GM13977 (cell line): ENCODE measurements around the gene FAM200A.
"Not testable (repeated sequence)": the region's sequence is repeated elsewhere in the genome, so short reads cannot be mapped to it uniquely, and the experiment has no call there.

Experiments used
- DNase-seq: peaks from one replicate; pipeline ENCODE4 v3.0.0; 2012; ENCODE audit warnings: low spot score
- in situ Hi-C: fragments of 300-500 bp; cut with MboI; formaldehyde crosslinking; loops from one replicate; pipeline ENCODE4 v1.12.0; 2022; ENCODE audit warnings: low sequenced_read_pairs, low pct_unique_long_range_greater_than_20kb, mixed read lengths, inconsistent platforms; ENCODE audit not compliant: unreplicated experiment
- TF ChIP-seq, protein P1 (sequence below): IDR thresholded peaks from 2 replicates; pipeline ENCODE4 v1.5.1; 2012; ENCODE audit warnings: mild to moderate bottlenecking, control low read depth; ENCODE audit not compliant: insufficient read depth; ENCODE audit errors: extremely low read depth, missing control alignments

The FAM200A gene

DNA sequence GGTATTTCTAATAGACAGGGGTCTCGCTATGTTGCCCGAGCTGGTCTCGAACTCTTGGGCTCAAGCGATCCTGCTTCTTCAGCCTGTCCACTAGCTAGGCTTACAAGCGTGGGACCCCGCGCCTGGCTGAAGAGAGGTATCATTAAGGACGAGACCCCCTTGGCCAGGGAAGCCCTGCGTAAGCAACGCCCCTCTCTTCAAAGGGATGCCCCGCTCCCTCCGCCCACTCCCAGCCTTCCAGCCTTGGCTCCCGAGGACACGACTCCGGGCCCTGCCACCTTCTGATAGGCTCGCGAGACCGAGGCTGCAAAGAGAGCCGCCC is 47.7 kb downstream of the FAM200A start:
- TF ChIP-seq, protein P1, sequence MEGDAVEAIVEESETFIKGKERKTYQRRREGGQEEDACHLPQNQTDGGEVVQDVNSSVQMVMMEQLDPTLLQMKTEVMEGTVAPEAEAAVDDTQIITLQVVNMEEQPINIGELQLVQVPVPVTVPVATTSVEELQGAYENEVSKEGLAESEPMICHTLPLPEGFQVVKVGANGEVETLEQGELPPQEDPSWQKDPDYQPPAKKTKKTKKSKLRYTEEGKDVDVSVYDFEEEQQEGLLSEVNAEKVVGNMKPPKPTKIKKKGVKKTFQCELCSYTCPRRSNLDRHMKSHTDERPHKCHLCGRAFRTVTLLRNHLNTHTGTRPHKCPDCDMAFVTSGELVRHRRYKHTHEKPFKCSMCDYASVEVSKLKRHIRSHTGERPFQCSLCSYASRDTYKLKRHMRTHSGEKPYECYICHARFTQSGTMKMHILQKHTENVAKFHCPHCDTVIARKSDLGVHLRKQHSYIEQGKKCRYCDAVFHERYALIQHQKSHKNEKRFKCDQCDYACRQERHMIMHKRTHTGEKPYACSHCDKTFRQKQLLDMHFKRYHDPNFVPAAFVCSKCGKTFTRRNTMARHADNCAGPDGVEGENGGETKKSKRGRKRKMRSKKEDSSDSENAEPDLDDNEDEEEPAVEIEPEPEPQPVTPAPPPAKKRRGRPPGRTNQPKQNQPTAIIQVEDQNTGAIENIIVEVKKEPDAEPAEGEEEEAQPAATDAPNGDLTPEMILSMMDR = no peak
- in situ Hi-C loops = no loop called here
- DNase-seq = no peak

GRCh38 chr7:99501236-99501635 is 50.7 kb downstream of the FAM200A start:
- DNase-seq, in situ Hi-C loops: not testable (repeated sequence)

DNA sequence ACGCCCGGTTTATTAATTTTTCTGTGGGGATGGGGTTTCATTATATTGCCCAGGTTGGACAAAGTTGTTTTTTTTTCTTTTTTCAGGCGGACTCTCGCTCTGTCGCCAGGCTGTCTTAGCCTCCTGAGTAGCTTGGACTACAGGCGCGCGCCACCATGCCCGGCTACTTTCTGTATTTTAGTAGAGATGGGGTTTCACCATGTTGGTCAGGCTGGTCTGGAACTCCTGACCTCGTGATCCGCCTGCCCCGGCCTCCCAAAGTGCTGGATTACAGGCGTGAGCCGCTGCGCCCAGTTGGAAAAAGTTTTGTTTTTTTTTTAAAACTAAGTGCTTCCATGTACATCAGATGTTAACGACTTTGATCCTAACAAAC is 51.3 kb downstream of the FAM200A start:
- DNase-seq = no peak
- TF ChIP-seq, protein P1 = no peak
- in situ Hi-C loops = no loop called here

- TF ChIP-seq, protein P1 = peak; percentile 0
- DNase-seq = peak; percentile 85
- in situ Hi-C loops = no loop called here
These were observed 51.9 kb downstream of the FAM200A start, which contains the start of gene ZNF394 for GRCh38 chr7:99499721-99500636. ZNF394 (minus strand) TSS chr7:99500281; CDS start chr7:99500093, 188 bp downstream.

GRCh38 chr7:99499371-99499720 is 52.6 kb downstream of the FAM200A start:
- TF ChIP-seq, protein P1 = peak; percentile 0
- DNase-seq = peak; percentile 36
- in situ Hi-C loops = no loop called here

DNA sequence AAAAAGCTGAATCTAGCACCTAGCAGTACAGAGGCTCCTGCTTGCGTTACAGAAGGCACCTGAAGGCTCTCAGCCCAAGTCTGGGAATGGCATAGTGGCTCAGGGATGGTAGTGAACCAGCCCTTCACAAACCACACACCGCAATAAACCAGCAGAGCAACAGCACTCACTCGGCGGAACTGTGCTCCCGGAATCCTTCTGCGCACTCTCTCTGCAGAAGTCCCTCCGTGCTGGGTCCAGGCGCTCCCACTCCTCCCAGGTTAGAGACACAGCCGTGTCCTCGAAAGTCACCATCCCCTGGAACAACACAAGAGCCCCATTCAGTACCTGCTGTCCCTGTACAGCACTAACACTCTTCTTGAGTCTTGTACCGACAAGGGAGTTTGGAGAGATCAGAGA is 53.4 kb downstream of the FAM200A start:
- in situ Hi-C loops = no loop called here
- no peak for DNase-seq

More for the DNA sequence above, 53.4 kb downstream of the FAM200A start:
- TF ChIP-seq, protein P1 = no peak
